Activated CD4-positive, CD25-positive, alpha-beta regulatory T cell treated with anti-CD3 and anti-CD28 coated beads, Interleukin-2, amount 50 U/mL, for 16 hours (primary cell): ENCODE data around the gene BLNK.
"Not testable (repeated sequence)": the region's sequence is repeated elsewhere in the genome, so short reads cannot be mapped to it uniquely, and the experiment has no call there.

Source experiments
- DNase-seq: peaks from one replicate; pipeline ENCODE4 v3.0.0-alpha.2; 2020; ENCODE audit warnings: low read depth, low spot score

BLNK gene

DNA sequence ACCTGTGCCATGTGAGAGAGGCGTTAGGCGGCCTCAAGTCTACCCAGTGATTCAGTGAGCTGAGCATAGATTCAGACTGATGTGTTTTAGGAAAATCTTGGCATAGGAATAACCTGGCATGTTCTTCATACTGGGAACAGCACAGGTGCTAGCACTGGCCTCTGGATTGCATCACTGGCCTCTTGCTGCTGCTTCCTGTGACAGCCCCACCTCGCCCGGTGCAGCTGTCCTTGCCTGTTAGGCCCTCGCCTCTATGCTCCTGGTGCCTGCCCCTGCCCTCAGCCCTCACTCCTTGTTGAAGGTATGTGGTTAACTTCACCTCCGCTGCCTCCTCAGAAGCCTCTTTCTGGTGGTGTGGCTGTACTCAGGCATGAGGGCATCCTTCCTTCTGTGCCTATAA is 46.2 kb downstream of the BLNK start:
- no peak for DNase-seq

DNA sequence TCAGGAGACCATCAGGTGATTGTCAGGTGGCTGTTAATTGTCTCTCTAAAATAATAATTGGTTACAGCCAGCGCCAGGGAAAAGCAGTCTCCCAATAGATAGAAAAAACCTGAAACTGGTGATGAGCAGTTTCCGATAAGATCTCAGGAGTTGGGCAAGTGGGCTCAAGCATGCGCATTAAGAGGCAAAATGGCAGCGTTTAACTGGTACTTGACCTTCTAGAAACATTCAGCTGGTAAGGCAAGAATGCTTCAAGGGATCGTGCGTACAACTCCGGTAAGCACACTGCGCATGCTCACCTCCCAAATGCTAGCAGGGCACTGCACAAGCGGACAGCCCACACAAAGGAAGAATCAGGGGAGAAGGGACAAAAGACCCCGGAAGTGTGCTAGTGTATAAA is 48.5 kb downstream of the BLNK start:
- no peak for DNase-seq

DNA sequence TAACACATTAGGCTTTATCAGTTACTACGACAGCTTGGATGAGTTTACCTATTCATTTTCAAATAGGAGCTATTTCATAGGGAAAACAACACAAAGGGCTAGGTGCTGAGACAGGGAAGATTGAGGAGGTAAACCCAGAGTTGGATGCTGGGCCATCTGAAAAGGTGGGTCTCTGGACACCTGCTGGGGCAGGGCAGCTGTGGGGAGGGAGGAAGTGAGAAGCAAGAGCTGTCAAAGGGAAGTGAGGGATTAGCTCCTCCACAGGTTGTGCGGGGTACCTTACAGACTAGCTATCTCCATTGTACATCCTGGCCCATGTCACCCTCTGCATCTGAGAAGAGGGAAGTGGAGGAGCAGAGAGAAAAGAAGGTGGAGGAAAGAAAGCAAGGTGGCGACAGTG is 48.9 kb downstream of the BLNK start:
- DNase-seq = no peak

DNA sequence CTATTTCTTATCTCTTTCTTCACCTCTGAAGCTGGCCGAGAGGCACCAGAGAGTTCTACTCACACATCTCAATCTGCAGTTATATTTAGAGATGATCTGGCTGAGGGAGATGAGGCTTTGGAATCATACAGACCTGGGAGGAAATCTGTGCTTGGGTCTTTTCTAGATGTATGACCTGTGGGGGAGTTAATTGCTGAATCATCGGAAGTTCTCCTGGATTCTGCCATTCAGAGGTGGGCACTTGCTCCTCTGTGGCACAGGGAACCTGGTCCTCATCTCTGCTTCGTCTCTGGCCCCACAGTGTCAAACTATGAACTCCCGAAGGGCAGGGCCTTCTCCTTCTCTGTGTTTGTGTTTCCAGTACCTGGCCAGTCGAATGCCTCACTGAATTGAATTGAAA is 52.5 kb downstream of the BLNK start:
- no peak for DNase-seq

DNA sequence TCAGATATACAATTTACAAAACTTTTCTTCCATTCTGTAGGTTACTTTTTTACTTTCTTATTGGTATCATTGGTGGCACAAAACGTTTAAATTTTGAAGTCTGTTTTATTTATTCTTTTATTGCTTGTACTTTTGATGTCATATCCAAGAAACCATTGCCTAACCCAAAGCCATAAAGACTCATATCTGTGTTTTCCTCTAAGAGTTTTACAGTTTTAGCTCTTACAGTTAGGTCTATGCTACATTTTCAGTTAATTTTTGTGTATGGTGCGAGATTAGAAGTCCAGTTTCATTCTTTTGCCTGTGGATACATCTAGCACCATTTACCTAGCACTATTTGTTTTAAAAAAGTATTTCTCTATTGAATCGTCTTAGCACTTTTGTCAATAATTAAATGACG is 53.7 kb downstream of the BLNK start:
- DNase-seq = no peak

DNA sequence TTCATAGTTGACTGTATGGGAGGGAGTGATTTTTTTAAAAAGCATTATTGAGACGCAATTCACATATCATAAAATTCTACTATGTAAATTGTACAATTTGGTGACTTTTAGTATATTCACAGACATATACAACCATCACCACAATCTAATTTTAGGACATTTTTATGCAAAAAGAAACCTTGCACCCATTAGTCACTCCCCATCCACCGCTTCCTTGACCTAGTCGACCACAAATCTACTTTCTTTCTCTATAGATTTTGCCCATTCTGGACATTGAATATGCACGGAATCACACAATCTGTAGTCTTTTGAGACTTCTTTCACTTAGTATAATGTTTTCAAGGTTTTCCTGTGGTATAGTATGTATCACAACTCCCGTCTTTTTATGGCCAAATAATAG is 54.6 kb downstream of the BLNK start:
- DNase-seq = no peak

DNA sequence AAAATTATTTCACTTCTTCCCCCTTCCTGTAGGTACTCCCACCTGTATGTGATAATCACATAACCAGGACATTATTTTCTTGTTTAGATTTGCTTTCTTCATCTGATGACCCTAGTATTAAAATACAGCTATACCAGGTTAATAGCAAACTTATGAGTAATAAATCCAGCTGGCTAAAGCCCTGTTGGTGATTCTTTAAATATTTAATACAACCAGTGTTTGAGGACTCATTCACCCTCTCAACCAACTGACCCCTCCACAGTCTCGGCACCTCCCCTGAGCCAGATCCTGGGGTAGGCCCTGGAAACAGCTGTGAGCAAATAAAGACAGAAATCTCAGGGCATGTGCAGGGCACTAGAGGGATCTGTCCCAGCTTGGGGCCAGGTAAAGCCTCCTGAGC is 58.5 kb downstream of the BLNK start:
- DNase-seq = no peak

DNA sequence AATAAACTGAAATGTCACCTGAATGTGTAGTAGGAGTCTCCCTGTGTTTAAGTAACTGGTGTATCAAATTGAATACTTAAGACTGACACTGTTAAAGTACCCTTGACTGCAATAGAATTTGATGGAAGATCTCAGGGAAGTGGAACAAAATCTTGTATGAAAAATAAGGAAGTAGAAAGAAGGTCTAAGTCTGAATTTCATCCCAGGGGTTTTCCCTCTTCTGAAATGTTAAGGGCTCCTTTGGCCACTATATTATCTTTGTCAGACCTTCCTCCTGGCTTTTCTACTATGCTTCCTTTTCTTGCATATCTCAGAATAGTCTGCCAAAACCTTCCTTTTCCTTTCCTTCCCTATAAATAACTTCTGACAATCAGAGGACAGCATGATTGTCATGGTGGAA is 59.6 kb downstream of the BLNK start:
- no peak for DNase-seq

DNA sequence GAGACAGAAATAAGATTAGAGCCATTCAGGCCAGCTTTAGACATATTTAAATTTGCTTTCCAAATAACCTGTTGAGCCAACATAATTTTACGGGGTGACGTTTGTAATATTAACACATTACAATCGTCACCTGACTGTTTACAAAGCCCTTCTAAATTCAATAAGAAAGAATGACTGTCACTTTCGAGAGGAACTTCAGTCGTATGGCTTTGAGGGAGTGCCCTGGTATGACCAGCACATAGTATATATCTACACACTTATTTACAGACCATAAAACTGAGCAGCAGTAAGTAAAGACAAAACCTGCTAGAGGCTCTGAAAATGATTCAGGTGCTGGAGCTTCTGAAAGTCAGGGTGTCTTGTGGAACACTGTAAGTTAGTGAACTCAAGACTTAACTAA is 62.4 kb downstream of the BLNK start:
- DNase-seq = no peak

DNA sequence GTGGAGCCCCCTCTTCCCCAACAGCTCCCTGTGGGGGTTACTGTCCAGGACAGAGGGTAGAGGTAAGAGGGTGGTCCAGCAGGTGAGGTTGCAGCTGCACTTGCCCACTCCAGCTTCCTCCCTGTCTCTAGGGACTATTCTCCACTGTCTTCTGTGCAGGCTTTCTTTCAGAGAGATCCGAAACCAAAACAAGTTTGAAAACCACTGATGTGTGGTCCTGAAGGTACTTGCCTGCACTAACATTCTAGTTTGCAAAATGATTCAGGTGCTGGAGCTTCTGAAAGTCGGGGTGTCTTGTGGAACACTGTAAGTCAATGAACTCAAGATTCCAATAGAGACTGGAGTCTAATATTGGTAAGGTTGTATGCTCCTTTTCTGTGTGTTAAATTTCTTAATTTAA is 63.1 kb downstream of the BLNK start:
- no peak for DNase-seq

DNA sequence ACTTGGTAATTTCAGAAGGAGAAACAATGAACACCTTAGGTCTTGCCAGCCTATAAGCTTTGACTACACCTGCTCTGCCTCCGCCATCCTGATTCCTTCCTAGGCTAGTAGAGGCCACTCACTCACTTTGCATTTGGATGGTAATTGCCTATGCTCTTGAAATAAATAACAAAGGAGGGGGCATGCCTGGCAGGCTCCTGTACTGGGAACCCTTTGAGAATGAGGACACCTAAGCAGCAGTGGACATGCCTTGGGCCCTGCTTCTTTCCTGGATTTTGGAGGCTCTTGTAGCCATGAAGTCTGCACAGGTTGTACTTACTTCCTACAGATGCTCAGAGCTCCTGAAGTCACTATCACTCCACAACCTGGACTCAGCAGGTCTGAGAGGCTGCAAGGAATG is 65.8 kb downstream of the BLNK start:
- no peak for DNase-seq

DNA sequence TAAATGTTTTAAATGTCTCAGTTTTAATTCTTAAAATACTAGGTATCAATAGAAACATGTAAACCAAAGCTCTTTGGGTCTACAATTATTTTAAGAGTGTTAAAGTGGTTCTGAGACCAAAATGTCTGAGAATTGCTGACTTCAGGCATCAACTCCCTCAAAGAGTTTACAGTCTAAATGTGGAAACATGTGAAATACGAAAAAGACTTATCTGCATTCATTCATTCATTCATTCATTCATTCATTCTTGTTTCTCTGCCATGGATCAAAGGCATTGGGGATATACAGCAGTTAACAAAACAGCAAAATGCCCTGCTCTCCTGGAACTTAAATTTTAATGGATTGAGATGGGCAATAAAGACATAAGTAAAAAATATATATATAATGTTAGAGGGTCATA is 69.8 kb downstream of the BLNK start:
- no peak for DNase-seq

DNA sequence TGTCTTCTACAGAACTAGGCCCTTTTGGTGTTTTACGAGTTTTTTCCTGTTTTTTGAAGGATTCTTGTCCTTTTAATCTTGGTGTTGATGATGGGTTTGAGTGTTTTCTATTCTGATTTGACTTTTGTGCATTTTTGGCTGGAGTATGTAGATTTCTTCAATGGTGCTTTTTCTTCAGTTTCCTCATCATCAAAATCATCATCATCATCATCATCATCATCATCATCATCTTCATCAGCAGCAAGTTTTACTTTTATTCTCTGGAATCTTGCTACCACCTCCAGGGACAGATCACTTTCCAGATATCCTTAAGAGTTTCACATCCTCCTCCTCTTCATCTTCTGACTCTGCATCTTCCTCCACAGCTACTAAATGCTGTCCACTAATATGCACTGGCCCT is 81.9 kb downstream of the BLNK start:
- not testable (repeated sequence) for DNase-seq

DNA sequence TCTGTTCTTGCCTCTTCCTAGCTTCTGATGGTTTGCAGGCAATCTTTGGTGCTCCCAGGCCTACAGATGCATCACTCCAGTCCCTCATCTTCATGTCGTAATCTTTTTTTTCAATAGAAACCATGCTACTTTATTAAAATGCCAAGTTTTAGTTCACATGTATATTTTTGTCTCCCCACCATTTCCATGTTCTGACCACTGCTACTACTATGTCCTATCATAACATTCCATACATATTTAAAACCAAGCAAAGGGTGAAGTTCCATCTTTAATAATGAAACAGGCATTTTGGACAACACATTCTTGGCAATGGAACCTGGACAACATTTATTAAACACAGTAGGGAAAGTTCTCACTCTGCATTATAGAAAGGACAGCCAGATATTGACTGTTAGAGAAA is 82.5 kb downstream of the BLNK start:
- DNase-seq = no peak

DNA sequence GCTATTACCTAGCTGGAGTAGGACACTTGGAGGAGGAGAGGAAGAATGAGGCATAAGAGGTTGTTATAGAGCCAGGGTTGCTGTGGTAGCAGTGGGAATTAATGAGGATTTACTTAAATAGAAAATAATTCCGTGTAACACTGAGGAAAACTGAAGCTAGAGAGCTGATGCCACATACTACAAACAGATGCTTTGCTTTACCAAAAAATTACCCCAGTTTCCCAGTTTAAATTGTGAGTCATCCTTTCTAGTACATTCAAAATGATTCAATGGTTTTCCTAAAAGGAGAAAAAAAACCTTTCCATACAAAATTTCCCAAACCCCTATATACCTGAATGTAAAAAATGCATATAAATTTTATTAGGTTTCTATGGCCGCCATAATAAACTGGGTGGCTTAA is 82.9 kb downstream of the BLNK start:
- no peak for DNase-seq

DNA sequence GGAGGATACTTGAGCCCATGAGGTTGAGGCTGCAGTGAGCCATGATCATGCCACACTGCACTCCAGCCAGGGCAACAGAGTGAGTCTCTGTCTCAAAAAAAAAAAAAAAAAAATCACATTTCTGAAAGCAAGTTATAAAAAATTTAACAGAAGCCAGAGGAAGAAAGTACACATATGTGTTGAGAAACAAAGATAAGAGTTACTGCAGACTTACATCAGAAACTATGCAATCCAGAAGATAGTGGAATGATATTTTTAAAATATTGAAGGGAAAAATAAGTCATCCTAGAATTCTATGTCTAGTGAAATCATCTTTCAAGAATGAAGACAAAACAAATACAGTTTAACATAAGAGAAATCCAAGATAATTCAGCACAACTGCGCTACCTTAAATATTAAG is 94.4 kb downstream of the BLNK start:
- no peak for DNase-seq

DNA sequence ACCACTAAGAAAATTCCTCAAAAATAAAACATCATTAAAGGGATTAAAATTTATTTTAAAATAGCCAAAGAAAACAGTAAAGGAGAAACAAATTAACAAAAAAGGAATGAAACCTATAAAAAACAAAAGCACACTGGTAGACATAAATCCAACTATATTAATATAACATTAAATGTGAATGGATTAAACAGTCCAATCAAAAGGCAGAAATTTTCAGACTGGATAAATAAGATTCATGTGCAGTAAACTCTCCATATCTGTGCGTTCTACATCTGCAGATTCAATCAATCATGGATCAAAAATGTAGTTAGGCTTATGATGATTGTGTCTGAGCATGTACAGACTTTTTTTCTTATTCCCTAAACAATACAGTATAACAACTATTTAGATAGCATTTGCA is 98.7 kb downstream of the BLNK start:
- no peak for DNase-seq

DNA sequence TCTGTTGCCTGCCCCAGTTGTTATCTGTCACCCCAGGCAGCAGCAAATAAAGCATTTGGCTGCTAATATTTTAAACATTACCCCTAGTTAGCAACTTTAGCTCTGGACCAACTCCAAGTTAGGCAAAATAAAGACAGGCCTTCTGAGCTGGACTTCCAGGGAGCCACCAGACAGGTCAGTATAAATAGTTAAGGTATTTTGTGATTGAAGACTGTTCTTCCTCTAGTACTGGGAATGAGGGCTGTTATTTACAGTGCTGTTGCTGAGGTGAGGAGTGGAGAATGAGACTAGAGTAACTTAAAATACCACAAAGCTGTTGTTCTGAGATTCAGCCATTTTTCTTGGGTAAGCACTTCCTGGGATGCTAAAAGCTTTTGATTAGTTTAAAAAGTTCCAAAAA is 101.1 kb downstream of the BLNK start:
- DNase-seq = no peak

DNA sequence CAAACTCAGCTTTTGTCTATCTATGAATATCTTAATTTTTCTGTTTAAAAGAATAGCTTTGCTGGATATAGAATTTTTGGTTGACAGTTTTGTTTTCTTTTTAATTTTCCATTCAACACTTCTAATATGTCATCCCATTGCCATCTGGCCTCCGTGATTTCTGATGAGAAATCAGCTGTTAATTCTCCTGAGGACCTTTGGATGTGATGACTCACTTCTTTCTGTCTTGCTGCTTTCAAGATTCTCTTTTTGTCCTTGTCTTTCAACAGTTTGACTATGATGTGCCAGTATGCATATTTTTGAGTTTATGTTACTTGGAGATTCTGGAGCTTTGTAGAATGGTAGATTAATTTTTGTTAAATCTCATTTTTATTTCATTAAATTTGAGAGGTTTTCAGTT is 102.8 kb downstream of the BLNK start:
- DNase-seq = no peak

DNA sequence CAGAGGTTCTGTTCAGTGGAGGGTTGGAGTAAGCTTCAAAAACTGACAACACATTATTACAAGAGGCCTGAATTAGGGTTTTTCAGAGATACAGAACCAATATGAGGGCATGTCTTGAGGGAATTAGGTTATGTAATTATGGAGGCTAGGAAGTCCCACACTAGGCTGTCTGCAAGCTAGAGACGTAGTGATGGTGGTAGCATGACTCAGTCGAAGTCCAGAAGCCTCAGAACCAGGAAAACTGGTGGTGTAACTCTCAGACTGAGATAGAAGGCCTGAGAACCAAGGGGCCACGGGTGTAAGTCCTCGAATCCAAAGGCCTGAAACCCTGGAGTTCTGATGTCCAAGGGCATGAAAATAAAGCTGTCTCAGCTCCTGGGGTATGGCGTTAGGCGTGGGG is 105.6 kb downstream of the BLNK start:
- DNase-seq = no peak

DNA sequence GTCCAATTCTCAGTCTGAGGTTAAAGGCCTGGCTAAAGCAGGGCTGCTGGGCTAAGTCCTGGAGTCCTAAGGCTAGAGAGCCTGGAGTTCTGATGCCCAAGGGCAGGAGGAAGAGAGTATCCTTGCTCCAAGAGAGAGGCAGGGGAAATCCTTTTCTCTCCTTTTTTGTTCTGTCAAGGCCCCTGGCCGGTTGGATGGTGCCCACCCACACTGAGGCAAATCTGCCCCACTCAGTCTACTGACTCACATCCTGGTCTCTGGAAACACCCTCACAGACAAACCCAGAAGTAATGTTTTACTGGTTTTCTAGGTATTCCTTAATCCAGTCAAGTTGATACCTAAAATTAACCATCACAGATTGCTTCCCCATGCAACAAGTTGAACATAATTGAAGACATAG is 118.3 kb downstream of the BLNK start:
- DNase-seq = no peak

DNA sequence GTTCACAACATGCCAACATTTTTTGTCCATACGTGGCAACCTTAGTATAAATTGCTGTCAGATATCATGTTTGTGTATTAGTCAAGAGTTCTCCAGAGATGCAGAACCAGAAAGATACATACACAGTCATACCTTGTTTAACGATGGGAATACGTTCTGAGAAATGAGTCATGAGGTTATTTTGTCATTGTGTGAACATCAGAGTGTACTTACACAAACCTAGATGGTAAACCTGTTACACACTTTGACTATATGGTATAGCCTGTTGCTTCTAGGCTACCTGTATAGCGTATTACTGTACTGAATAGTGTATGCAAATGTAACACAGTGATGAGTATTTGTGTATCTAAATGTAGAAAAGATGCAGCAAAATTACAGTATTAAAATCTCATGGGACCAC is 118.9 kb downstream of the BLNK start:
- no peak for DNase-seq
